ENCODE data around the gene PLD5.

The PLD5 gene

DNA sequence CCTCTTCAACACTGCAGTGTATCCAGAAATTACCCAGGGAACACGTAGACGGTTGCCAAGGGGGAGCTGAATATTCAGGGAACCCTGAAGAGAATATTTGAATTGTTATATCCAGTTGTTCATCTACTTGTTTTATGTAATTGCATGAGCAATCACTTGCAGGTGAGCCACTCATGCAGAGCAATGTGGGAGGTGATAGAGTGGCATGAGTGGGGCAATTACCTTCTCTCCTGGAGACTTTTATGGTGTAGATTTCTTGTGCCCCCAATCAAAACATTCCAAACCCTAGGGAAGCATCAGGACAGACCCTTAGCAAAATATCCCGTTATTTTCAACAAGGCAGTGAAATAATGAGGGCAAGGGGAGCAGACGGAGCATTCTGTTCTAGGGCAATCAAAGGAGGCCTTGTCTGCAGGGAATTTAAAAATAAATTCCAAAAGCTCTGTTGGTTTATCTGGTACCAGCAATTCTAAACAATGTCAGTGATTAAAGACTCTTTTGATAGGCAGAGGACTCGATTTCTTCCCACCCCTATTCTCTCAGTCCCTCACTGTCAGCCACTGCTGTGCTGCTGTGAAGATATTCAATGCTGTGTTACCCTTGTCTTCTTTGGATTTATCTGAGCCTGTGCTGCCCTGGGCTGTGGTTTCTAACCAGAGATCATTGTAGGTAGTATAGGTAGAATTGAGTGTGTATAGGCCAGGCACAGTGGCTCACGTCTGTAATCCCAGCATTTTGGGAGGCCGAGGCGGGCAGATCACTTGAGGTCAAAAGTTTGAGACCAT, 345.4 kb downstream of the PLD5 start:
- no peak overlapping the region for H3K4me3 ChIP-seq (replicated peaks; ENCODE audit: low read depth, low read length)
- H3K36me3 ChIP-seq (ENCODE audit: control insufficient read depth, insufficient read depth, low read length), result no peaks in the 10 kb centered on the region
- no peaks in the 10 kb centered on the region for H3K27me3 ChIP-seq (replicated peaks; ENCODE audit: control insufficient read depth, insufficient read depth, low read length)
- TF ChIP-seq, protein P1, sequence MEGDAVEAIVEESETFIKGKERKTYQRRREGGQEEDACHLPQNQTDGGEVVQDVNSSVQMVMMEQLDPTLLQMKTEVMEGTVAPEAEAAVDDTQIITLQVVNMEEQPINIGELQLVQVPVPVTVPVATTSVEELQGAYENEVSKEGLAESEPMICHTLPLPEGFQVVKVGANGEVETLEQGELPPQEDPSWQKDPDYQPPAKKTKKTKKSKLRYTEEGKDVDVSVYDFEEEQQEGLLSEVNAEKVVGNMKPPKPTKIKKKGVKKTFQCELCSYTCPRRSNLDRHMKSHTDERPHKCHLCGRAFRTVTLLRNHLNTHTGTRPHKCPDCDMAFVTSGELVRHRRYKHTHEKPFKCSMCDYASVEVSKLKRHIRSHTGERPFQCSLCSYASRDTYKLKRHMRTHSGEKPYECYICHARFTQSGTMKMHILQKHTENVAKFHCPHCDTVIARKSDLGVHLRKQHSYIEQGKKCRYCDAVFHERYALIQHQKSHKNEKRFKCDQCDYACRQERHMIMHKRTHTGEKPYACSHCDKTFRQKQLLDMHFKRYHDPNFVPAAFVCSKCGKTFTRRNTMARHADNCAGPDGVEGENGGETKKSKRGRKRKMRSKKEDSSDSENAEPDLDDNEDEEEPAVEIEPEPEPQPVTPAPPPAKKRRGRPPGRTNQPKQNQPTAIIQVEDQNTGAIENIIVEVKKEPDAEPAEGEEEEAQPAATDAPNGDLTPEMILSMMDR (IDR thresholded peaks at IDR 0.05; ENCODE audit: insufficient read depth, low read length, poor library complexity, severe bottlenecking), result no peak
- DNase-seq (ENCODE audit: extremely low read depth, insufficient read length), result no peak

DNA sequence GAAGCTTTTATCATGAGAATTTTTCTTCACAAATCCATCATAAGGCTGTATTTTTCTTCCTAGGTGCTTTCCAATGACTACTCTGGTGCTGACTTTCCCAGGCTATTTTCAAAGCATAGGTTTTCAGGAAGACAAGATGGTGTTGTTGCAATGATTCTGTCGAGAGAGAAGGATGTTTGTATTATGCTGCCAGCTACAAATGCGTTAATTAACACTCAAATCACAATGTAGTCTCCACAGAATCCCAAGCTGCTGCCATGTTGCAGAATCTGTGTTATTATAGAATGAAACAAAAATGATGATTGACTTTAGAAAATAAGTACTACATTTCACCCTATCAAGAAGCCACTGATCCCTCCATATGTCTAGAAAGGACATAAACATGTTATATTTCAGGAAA, 346.1 kb downstream of the PLD5 start:
- Histone ChIP-seq H3K27me3 (replicated peaks; ENCODE audit: control insufficient read depth, insufficient read depth, low read length) (no peaks in the 10 kb centered on the region), H3K4me3 (replicated peaks; ENCODE audit: low read depth, low read length) (no peak overlapping the region), H3K36me3 (ENCODE audit: control insufficient read depth, insufficient read depth, low read length) (no peaks in the 10 kb centered on the region)
- no peak for DNase-seq (ENCODE audit: extremely low read depth, insufficient read length)
- TF ChIP-seq, protein P1 (IDR thresholded peaks at IDR 0.05; ENCODE audit: insufficient read depth, low read length, poor library complexity, severe bottlenecking), result no peak

DNA sequence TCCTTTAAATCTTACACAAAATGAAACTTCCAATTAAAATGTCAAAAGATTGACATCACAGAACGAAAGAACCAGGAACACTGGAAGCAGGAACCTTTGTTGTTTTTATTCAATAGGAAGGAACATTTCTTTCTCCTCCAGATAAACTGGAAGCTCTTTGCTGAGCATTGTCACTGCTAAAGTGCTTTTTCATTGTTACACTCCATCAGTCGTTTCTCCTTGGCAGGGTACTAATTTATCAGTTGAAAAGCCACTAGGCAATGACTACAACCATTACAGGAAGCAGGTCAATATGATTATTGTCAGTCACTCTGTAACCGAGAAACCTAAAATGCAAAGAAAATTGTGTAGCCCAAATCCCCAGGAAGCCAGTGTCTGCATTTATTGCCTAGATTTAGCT, 362.4 kb downstream of the PLD5 start:
- H3K27me3 ChIP-seq (replicated peaks; ENCODE audit: control insufficient read depth, insufficient read depth, low read length), result no peaks in the 10 kb centered on the region
- H3K36me3 ChIP-seq (ENCODE audit: control insufficient read depth, insufficient read depth, low read length), result no peaks in the 10 kb centered on the region
- TF ChIP-seq, protein P1 (IDR thresholded peaks at IDR 0.05; ENCODE audit: insufficient read depth, low read length, poor library complexity, severe bottlenecking), result no peak
- no peak for DNase-seq (ENCODE audit: extremely low read depth, insufficient read length)
- H3K4me3 ChIP-seq (replicated peaks; ENCODE audit: low read depth, low read length), result no peak overlapping the region

DNA sequence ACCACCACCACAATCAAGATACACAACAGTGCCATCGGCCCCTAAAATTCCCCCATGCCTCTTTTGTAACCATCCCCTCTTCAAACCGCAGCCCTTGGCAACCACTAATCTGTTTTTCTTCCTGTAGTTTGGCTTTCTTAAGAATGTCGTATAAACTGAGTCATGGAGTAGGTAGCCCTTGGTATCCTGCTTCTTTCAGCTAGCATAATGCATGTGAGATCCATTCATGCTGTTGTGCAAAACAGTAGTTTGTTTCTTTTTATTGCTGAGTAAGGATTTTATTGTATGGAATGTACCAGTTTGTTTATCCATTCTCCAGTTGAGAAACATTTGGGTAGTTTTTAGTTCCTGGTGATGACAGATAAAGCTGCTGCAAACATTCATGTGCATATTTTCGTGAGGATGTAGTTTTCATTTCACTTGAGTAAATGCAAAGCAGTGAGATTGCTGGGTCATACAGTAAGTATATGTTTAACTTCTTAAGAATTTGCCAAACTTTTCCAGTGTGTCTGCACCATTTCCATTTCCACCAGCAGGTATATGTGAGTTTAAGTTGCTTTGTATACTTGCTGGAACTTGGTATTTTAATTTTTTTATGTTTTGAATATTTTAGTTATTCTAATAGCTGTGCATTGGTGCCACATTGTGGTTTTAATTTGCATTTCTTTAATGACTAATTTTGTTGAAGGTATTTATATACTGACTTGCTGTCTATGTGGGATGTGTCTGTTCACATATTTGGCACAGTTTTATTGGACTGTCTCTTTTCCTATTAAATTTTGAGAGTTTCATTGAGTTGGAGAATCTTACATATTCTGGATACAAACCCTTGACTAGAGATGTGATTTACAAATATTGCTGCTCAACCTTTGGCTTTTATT, 377.2 kb downstream of the PLD5 start:
- TF ChIP-seq, protein P1 (IDR thresholded peaks at IDR 0.05; ENCODE audit: insufficient read depth, low read length, poor library complexity, severe bottlenecking), result no peak
- H3K4me3 ChIP-seq (replicated peaks; ENCODE audit: low read depth, low read length), result no peak overlapping the region
- no peaks in the 10 kb centered on the region for H3K27me3 ChIP-seq (replicated peaks; ENCODE audit: control insufficient read depth, insufficient read depth, low read length)
- no peaks in the 10 kb centered on the region for H3K36me3 ChIP-seq (ENCODE audit: control insufficient read depth, insufficient read depth, low read length)
- no peak for DNase-seq (ENCODE audit: extremely low read depth, insufficient read length)

DNA sequence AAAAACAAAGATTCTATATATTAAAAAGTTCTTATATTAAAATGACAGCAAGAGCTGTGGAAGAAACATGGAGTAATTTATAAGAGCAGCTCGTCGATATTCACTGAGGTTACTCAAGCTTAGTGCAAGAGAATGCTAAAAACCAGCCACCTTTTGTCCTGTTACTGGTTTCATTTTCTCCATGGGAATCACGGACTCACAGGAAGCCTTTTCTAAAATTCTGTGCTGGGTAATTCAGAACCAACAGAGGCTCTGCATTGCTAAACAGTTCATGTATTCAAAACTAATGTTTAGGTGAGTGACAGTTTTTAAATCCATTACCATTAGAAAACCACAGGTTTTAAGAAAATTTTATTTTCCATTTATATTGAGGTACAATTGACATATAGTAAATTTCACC, 377.8 kb downstream of the PLD5 start:
- no peaks in the 10 kb centered on the region for H3K36me3 ChIP-seq (ENCODE audit: control insufficient read depth, insufficient read depth, low read length)
- TF ChIP-seq, protein P1 (IDR thresholded peaks at IDR 0.05; ENCODE audit: insufficient read depth, low read length, poor library complexity, severe bottlenecking), result no peak
- no peak overlapping the region for H3K4me3 ChIP-seq (replicated peaks; ENCODE audit: low read depth, low read length)
- H3K27me3 ChIP-seq (replicated peaks; ENCODE audit: control insufficient read depth, insufficient read depth, low read length), result no peaks in the 10 kb centered on the region
- no peak for DNase-seq (ENCODE audit: extremely low read depth, insufficient read length)

Data from GM06990 (cell line).